ENCODE measurements around the gene DNAJA3. TPM values are rescaled to one million over a fixed set of nuclear protein-coding genes. Genes with fewer than 3 reads are reported as not detected.

Gene DNAJA3
- total RNA-seq, 1 donor from 2014 or later, result 32.1 TPM

DNA sequence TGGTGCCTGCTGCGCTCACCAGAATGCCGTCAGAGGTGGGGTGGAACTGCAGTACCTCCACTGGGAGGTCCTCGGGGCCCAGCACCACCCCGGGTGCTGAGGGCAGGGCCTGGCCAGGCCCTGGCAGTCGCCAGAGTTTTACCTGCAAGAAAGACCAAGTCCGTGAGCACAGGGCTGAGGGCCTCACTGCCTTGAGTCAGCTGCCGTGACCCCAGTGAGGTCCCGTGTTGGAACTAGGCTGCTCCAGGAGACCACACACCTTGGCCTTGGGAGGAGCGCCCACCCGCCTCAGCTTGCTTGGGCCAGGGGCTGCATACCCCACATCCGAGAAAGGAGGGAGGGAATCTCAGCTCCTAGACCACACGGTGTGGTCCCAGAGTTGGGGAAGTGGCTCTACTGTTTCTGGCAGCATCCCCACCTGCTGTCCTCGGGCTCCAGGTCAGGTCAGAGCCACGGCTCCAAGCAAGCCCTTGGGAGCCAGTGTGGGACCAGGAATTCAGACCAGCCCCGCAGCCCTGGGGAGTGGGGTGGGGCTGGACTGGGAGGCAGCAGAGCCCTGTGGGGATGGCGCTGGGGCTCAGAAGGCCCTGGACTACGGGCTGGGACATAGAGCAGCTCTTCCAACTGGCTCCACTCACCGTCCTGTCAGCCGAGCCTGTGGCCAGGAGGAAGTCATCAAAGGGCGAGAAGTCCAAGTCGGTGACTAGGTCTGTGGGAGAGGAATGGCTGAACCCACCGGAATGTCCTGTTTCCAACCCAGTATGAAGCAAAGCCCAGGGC, 17.9 kb upstream of the DNAJA3 start:
- DNase-seq, result no peak

DNA sequence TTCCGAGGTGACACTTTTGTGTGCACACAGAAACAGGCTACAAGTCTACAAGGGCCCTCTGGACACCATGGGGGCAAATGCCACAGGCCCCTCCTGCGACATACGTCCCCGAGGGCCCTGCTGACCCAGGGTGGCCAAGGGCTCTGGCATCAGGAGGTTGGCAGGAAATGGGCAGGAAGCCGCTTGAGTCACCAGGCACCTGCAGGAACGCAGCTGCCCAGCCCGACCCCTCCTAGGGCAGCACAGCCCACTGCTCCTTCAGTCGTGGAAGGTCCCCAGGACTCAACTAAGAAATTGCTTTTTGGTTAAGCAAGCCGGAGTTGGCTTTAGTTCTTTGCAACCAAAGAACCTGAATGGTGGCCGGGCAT, 17.4 kb upstream of the DNAJA3 start:
- no peak for DNase-seq

DNA sequence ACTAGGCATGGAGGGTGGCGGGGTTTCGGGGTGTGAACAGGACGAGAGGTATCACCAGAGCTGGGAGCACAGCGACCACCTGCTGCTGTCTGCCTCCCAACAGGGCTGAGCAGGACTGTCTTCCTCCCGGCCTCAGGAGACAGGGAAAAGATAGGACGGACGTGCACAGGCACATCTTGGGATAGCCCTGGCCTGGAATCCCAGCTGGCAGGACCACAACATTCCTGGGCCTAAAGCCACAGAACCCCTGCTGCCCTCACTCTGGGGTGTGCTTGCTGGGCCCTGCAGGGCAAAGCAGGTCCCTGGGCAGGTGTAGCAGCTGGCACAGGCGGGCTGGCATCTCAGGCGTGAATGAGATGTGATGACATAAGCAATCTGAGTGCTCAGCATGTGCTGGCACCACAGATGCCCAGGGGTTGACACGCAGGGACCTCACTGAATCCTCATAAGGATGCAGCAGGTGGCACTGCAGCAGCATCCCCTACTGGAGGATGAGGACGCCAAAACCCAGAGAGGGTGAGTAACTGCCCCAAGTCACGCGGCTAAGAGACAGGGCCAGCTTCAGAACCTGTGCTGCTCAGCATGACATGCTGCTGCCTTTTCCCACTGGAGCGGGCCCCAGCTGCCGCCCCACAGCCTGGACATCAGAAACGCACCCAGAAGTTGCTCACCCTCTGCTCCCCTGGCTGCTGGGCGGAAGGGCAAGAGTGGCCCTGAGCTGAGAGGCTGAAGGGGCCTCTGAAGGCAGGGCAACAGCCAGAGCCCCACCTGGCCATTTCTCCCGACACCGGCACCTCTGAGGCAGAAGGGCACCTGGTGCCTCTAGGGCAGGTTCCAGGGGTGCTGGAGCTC, 16.4 kb upstream of the DNAJA3 start:
- no peak for DNase-seq

DNA sequence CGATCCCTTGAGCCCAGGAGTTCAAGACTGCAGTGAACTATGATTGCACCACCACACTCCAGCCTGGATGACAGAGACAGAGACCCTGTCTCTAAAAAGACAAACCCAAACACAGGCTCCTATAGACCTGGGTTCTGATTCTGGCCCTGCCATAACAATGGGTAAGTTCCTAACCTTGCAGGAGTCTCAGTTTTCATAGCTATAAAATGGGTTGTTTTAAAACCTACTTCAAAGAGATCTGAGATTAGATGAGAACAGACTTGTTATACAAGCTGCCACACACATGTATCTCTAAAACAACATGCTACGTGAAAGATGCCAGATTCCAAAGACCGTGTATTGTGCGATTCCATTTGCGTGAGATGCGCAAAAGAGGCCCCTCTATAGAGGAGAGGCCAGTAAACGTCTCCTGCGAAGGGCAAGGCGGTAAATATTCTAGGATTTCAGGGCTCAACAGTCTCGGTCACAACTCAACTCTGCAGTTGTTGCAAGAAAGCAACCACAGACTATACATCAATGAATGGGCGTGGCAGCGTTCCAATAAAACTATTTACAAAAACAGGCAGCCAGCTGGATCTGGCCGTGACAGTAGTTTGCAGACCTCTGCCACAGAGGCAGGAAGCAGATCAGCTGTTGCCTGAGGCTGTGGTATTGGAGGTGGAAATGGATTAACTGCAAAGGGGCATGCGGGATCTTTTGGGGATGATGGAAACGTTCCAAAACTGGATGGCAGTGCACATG, 15.2 kb upstream of the DNAJA3 start:
- DNase-seq, result peak; percentile 54

DNA sequence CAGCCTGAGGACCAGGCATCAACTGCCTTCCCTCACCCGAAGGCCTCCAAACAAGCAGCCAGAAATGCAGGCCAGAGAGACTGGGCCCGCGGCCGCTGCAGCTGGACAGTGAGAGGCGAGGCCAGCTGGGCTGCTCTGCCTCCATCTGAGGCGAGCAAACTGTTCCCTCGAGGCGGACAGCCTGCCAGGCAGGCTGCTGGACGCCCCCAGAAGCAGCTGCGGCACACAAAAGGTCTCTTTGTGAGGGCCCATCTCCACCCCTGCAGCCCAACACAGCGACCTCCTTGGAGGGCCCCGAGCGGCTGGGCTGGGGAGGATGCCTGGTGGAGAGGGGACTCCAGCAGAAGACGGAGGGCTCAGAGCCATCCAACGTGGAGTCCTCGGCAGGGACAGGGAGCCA, 14.0 kb upstream of the DNAJA3 start:
- DNase-seq, result peak; percentile 88

DNA sequence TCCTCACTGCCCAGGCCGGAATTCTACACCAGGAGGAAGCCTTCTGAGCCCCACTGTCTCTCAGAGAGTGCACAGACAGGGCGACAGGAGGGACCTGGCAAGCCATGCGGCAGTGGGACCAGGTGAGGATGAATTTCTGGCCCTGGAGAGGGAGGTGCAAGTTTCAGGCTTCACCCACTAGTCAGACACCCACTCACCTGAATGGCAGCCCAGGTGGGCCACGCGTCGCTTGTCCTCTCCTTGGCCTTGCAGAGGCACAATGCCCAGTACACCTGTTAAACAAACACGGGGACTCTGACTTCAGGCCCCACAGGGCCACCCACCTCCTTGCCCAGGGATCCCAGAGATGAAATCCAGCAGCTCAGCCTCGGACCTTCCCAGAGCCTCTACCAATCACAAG, 13.5 kb upstream of the DNAJA3 start:
- DNase-seq, result no peak

DNA sequence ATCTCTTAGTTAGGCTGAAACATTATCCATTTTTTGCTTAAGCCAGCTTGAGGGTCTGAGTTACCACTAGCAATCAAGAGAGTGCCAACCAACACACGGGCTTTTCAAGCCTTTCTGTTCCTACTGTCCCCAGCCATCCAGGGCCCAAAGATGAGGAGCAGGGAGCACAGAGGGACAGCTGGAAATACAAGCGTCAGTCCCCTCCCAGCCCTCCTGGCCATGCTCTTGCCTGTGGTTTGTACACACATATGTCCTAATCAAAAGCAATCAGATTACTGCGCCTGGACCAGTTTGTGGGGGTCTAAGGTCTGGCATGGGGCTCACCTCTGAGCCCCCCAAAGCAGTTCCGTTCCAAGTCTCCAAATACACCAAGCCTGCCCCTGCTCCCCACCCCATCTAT, 12.8 kb upstream of the DNAJA3 start:
- no peak for DNase-seq

DNA sequence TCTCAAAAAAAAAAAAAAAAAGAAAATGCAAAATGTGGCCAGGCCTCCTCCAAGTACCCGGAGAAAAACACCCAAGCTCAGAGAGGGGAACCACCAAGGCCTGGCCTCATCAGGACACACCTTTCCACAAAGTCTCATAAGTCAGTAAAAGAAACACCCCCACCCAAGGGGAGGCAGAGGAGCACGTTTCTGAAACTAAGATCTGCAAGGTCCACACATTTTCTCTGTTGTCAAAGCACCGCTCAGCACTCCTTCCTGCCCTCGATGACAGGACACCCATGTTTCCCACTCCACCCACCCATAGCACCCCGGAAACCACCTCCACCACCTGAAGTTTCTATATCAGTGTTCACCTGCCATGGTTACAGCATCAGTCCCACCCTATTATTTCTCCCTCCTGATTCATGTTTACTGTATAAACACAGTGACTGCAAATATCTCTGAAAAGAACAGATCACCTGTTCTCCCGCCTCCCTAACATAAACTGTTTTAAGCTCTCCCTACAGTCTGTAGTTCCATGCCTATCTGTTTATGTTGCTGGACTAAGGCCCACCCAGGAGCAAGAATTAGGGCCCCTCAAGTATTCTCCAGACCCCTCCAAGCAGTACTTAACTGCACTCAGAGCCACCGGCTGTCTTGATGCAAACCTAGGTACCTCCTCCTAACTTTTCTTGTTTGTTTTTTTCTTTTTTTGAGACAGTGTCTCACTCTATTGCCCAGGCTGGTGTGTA, 11.3 kb upstream of the DNAJA3 start:
- DNase-seq, result no peak

DNA sequence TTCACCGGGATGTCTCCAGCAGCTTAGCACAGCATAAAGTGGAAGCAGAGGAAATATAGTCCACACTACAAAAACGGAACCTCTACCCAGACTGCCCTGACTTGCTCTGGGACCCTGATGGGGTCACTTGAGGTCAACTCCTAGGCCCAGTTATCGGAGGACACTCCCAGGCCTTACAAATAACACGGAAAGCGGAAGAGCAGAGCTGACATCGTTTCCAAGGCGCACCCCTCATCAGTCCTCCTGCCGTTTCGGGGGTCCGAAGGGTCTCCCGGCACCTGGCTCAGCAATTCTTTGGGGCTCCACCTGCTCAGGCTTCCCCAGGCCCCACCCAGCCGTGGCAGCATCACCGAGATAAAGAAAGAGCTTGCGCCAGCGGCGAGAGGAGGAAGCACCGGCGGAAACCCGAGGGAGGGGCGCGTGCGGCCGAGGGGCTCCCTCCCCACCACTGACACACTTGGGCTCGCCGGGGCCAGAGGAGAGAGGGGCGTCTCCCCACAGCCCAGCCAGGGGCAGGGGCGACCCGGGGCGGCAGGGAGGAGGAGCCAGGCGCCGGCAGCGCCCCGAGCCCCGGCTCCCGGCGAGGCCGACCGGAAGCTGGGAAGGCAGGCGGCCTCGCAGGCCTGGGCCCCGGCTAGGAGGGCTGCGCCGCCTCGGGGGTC, 10.0 kb upstream of the DNAJA3 start:
- no peak for DNase-seq

DNA sequence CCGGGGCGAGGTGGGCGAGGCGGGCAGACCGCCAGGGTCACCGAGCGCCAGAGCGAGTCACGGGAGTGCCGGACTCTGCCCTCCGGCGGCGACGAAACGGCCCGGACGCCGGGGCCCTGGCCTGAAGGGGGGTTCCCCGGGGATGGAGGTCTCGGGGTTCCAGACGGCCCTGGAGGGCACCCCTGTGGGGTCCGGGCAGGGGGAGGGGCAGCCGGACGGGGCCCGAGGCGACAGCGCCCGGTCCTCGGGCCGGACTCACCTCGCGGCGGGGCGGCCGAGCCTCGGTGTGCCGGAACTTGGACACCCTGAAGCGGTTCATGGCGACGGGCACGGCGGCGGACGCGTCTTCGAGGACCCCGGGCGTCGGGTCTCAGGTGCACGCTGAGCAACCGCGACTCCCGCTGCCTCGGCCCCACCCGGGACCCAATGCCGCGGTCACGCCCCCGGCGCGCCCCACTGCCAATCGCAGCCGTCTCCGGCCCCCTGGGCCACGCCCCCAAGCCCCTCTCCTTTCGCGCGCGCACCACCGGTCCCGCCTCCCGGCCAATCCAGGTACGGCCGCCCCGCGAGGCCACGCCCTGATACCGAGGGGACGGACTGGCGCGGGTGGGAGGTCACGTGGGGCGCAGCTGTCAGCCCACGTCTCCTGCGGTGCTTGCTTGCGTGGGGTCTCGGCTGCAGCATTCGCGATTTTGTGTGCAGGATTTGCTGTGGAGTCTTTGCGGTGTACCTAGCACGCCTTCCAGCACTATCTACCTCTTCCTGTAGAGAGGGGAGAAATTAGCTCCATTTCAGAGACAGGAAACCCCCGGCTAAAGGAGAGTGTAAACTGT, 9.3 kb upstream of the DNAJA3 start, which contains the start of gene CORO7:
CORO7 (minus strand) TSS at position 397 of the 833 bp plus-strand sequence; CDS start at position 319, 78 bp downstream.
- peak; percentile 97 for DNase-seq

DNA sequence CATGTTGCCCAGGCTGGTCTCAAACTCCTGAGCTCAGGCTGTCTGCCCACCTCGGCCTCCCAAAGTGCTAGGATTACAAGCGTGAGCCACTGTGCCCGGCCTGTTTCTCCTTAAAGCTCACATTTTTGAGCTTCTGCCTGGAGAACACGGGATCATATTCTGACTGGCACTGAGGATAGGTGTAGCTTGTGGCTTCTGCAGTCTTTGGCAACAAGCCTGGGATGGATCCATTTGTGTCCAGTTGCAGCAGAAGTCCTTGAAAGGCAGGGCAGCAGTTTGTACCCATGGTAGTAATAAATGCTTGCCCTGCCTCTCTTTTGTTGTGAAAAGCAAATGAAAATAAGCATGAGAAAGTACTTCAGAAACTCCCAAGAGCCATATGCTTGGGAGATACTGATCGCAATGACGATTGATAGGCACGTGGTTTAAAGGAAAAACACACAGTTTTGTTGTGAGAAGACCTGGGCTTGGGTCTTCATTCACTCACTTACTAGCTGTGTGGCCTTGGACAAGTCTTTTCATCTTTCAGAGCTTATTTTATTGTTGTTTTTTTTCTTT, 6.2 kb upstream of the DNAJA3 start:
- DNase-seq, result no peak

DNA sequence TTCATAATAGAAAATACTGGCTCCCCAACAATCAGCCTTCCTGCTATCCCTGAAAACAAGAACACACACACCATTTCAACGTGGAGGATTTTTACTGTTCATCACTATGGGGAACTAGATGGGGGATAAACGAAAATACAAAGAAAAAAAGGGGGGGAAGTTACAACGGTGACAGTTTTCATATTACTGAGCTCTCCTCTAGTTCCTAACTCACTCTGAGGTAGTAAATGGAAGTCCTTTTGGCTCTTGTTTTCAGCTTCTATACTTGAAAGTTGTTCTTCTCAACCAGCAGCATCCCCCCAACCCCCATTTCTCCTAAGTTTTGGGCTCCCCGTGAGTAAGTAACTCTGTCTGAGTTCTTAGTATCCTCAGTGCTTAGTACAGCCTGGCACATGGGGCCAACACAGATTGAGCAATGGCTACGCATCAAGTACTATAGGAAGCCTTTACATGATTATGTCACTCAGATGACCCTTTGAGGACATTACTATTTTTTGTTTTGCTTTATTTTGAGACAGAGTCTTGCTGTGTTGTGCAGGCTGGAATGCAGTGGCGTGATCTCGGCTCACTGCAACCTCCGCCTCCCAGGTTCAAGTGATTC, 5.1 kb upstream of the DNAJA3 start:
- no peak for DNase-seq

DNA sequence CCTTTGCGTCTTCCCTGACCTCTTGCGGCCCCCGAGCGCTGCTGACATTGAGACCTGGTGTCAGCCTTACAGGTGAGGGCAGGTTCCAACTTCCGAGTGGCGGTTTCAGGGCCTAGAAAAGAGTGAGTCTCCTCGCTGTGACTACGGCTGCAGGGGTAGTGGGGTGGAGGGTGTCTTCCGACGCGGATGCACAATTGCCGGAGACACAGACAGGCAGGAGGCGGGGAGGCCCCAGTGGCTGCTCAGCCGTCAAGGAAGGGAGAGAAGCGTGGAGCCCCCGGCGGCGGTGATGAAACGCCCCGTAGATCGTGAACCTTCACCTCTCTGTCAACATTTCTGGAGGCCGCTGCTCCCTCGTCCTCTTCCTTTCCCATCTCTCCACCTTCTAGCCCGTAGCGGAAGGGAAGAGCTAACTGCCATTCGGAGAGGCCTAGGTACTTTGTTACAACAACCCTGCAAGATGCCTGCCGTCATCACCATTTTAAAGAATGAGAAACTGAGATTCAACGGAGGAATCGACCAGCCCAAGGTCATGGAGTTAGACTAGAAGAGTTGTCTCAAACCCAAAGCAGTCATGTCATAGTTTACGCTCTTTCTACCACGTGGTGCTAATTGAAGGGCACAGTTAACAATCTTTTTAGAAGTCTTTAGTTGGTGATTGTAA, 485 bp downstream of the DNAJA3 start:
- no peak for DNase-seq

DNA sequence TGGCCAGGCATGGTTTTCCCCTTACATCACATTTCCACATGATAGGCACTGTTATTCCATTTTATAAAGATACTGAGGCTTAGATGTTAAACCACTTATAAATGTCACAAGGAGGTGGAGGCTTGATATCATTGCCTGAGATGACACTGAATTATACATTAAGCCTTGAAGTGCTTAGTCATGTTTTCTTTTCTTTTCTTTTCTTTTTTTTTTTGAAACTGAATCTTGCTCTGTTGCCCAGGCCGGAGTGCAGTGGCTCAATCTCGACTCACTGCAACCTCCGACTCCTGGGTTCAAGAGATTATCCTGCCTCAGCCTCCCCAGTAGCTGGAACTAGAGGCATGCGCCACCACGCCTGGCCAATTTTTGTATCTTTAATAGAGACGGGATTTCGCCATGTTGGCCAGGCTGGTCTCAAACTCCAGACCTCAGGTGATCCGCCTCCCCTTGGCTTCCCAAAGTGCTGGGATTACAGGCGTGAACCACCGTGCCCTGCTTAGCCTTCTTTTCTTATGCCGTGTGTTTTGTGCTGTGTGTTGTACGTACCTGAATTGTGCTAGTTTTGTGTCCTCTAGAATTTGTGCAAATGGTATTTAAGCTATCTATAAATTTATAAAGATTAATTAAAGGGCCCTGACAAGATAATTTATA, 1.2 kb downstream of the DNAJA3 start:
- DNase-seq, result no peak

DNA sequence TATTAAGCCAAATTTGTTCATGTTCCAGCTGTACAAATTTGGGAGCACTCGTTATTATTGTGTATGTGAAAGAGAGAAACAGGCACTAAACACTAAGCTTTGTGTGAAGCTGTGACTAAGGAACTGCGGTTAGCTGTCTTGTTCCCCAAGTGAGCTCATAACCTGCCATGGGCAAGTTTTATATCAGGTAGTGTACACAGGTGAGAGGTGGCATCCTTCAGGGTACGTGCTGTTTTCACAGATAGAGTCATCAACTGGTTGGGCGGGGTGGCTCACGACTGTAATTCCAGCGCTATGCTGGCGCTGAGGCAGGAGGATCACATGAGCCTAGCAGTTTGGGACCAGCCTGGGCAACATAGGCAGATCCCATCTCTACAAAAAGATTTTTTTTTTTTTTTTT, 2.8 kb downstream of the DNAJA3 start:
- no peak for DNase-seq

DNA sequence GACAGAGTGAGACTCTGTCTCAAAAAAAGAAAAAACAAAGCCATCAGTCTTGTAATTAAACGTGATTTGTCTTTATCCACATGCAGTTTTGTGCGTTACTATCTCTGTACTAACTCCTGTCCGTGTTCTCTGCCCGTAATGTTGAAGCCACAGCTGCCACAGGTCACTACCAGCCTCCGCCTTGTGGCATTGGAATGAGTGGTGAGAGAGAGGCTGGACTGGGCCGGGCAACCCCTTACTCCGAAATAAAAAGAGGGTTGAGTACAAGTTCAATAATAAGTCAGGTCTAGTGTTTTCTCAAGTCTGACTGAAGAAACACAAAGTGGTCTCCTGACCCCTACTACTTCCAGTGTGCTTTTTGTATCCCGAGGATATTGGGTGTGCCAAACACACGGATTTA, 5.4 kb downstream of the DNAJA3 start:
- no peak for DNase-seq

DNA sequence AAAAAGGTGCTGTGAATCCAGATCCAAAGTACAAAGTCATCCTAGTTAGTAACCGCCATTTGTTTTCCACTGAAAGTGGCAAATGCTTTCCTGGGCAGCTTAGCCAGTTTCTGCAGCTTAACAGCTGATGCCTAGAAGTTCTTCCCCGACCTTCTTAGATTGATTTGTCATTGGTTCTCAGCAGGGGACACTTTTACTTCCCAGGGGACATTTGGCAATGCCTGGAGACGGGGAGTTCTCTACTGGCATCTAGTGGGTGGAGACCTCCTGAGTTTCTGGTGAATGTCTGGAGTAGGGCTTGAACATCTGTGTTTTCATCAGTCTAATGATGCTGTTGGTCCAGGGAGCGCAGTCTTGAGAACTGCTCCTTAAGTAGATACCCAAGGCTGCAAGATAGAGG, 7.6 kb downstream of the DNAJA3 start:
- no peak for DNase-seq

DNA sequence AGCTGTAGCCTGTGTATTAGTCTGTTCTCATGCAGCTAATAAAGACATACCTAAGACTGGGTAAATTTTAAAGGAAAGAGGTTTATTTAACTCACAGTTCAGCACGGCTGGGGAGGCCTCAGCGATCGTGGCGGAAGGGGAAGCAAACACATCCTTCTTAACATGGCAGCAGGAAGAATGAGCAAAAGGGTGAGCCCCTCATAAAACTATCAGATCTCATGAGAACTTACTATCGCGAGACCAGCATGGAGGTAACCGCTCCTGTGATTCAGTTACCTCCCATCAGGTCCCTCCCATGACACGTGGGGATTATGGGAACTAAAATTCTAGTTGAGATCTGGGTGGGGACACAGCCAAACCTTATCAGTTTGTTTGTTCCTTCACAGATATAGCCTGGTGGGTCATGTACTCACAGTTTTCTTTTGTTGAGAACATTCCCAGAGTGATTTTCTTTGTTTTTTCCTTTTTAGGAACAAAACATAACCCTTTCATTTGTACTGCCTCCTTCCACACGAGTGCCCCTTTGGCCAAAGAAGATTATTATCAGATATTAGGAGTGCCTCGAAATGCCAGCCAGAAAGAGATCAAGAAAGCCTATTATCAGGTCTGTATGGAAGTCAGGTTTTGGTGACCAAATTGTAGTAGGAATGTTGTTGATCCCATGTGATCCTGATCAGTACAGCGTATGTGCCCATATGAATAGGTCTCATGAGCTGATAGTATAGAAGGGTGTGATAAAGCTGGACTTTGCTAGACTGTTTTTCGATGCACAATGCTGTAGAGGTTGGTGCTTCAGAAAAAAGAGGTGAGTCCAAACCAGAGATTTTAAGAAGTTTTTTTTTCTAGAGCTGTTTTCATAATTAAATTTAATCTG, 8.5 kb downstream of the DNAJA3 start:
- DNase-seq, result no peak
